Fibroblast of skin of right biceps (primary cell): ENCODE results near the gene SNX30.
A peak's percentile ranks its signal among the peaks of the same experiment; 100 is the strongest.
"Not testable (repeated sequence)": the region's sequence is repeated elsewhere in the genome, so short reads cannot be mapped to it uniquely, and the experiment has no call there.

Source experiments
- DNase-seq: peaks from one replicate; pipeline ENCODE4 v3.0.0-alpha.2; 2013

SNX30 gene

DNA sequence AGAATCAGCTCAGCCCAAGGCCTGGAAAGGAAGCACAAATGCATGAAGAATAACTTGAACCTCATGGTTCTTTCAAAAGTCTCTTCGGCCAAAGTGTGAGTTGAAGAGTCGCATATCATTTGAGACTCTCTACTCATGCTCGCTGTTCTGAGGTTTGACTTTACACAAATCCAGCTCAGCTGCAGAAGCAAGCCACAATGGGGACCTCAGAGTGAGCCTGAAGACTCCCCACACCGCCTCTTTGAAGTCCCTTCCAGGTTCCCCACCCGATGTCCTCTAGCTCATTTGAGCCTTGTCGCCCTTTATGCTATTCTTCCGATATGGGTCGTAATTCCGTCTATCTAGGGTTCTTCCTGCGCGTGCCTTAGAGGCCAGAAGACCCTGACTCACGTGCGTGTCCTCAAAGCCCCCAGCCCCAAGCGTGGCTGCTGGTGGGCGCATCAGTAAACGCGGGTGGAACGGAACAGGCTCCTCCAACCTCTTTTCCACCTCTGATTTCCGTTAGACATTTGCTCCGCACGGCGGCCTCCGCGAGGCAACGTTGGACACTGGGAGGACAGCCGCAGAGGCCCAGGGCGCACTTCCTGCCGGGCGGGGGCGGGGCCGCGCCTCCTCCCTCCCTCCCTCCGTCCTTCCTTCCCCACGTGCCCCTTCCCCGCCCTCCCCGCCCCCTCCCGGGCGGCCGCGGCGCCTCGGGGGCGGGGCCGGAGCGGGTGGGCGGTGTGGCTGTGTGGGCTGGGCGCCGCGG is at the start of gene SNX30:
Gene SNX30, plus strand, starts transcription at position 745 of the 748 bp plus-strand sequence. CDS start 242 bp downstream, outside the sequence.
- DNase-seq = peak; percentile 93

DNA sequence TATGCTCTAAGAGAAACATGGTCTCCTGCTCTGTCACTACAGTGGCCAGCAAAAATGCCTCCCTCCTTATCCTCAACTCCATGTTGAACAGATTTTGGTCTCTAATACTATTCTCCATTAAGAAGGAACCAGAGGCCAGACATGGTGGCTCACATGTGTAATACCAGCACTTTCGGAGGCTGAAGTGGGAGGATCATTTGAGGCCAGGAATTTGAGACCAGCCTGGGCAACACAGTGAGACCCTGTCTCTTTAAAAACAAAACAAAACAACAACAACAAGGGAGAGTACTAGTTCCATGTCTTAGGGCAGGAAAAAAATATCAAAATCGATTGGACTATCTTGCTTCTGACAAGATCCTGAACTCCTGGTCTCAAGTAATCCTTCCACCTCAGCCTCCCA is 47.3 kb upstream of the SNX30 start:
- no peak for DNase-seq

- DNase-seq = peak; percentile 68
Observed at GRCh38 chr9:112705768-112706427, 44.7 kb upstream of the SNX30 start.

- peak; percentile 41 for DNase-seq
Observed at GRCh38 chr9:112711050-112711689, 39.4 kb upstream of the SNX30 start.

- no peak for DNase-seq
Observed at GRCh38 chr9:112712678-112713077, 37.9 kb upstream of the SNX30 start.

DNA sequence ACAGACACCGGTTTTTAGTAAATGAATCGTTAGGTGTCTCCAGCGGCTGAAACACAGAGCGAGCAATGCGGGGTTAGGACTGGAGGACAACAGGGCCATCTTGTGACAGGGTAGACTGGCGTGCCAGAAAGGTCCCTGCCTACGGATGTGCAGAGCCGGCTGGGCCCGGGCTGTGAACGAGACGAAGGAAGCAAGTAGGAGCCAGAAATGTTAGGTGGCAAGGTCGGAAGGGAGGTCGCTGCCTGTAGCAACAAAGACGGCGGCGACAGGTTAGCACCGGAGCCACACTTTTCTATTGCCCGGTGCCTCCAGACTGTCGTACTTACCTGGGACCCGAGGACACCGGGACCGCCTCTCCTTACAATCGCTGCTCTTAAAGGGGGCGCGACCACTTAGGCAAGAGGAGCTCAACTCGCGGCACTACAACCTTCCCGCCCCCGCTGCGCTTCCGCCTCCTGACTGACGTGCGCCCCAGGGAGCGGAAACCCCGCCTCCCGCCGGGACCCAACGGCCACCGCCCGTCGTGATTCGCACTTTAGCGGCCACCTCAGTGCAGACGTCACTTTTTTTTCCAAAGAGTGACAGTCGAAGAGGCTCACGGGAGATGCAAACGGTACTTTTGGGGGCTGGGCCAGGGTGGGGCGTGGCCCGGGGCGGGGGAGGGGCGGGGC is 32.8 kb upstream of the SNX30 start, which contains the start of gene INIP:
Gene INIP, minus strand, starts transcription at position 457 of the 671 bp plus-strand sequence. CDS start 1,632 bp downstream, outside the sequence.
- DNase-seq = peak; percentile 97

- DNase-seq = peak; percentile 46
Observed at GRCh38 chr9:112719241-112719691, 31.3 kb upstream of the SNX30 start.

- DNase-seq = peak; percentile 20
Observed at GRCh38 chr9:112719696-112720095, 30.9 kb upstream of the SNX30 start.

GRCh38 chr9:112720113-112720780 is 30.3 kb upstream of the SNX30 start:
- DNase-seq = no peak

DNA sequence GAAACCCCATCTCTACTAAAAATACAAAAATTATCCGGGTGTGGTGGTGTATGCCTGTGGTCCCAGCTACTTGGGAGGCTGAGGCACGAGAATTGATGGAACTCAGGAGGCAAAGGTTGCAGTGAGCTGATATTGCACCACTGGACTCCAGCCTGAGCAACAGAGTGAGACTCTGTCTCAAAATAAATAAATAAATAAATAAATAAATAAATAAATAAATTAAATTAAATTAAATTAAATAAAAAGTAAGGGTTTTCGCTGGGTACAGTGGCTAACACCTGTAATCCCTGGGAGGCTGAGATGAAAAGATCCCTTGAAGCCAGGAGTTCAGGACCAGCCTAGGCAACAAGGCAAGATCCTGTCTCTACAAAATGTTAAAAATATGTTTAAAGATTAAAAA is 27.8 kb upstream of the SNX30 start:
- not testable (repeated sequence) for DNase-seq

DNA sequence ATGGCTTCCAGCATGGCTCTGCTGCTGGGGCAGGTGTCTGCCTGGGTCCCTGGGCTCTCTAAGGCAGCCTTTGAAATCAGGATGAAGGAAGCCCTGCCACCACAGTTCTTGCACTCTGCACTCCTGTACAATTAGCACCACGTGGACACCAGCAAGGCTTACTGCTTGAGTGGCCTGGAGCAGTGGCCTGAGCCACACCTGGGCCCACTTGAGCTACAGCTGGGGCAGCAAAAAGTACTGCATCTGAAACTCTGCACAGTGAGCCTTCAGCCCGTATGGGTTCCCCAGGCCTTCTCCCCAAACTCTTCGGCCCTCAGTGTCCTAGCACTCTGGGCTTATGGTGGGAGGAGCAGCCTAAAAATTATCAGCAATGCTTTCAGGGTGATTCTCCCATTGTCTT is 24.6 kb upstream of the SNX30 start:
- no peak for DNase-seq

DNA sequence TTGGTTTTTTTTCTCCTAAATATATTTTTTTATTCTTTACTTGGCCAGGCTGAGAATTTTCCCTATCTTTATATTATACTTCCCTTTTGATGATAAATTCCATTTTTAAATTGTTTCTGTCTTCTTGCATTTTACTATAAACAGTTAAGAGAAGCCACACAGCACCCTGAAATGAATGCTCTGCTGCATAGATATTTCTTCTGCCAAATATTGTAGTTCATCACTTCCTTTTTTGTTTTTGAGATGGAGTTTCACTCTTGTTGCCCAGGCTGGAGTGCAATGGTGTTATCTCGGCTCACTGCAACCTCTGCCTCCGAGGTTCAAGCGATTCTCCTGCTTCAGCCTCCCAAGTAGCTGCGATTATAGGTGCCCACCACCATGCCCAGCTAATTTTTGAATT is 24.1 kb upstream of the SNX30 start:
- DNase-seq = no peak

DNA sequence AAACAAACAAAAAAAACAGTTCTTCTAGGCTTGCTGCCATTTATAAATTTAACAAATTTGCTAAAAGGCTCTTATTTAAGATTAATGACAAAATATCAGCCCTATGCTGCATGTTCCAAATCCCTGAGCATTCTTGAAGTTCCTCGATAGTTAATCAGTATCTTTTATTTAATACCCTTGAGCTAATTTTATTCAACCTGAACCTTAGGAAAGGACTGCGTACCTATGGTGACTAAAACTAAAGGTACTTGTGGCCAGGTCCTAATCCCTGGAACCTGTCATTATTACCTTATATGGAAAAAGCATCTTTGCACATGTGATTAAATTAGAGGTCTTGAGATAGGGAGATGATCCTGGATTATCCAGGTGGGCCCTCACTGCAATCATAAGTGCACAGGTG is 22.2 kb upstream of the SNX30 start:
- DNase-seq = no peak

- no peak for DNase-seq
Observed at GRCh38 chr9:112731971-112732370, 18.6 kb upstream of the SNX30 start.

GRCh38 chr9:112734892-112735291 is 15.7 kb upstream of the SNX30 start:
- no peak for DNase-seq

GRCh38 chr9:112743216-112743836 is 7.2 kb upstream of the SNX30 start:
- DNase-seq = no peak

- no peak for DNase-seq
Observed at GRCh38 chr9:112744177-112744576, 6.4 kb upstream of the SNX30 start.

GRCh38 chr9:112747094-112747493 is 3.5 kb upstream of the SNX30 start:
- DNase-seq = no peak

DNA sequence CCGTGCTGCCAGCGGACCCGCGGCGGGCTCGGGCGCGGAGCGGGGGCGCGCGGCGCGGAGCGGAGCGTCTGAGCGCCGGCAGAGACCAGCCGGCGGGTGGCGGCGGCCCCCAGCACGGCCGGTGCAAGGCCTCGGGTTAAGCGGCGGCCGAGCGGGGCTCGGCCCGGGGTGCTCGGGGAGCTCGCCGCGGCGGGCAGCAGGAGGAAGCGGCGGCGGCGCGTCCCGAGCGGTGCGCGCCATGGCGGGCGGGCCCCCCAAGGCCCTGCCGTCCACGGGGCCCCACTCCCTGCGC is 150 bp downstream of the SNX30 start:
- DNase-seq = no peak

DNA sequence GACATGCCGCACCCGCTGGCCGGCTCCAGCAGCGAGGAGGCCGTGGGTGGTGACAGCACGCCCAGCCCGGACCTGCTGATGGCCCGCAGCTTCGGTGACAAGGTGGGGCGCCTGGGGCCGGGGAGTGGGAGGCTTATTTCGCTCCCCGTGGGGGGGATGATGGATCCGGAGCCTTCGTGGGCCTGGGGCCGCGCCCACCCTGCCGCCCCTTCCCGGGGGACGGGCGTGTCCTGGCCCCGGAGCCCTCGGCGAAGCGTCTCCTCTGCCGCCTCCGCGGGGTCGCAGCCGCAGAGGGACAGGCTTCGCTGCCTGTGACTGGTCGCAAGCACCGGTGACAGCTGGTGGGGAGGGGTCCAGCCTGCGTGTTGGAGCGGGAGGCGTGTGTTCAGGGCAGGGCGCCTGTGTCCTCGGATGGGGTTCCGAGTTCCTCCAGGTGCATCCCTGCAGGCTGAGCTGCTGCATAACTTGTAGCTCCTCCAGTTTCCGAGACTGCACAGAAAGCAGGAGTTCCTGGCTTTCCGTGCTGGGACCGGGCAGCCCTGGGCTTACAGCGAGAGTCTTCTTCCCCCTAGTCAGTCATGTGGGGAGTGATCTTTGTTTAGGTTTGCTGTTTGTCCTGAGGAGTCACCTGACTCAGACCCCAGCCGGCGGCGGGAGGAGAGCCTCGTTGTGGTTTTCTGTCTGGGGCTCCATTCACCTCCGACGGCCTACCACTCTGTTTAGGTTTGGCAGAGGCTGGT is 666 bp downstream of the SNX30 start:
- DNase-seq = peak; percentile 70

GRCh38 chr9:112752334-112753125 is 2.0 kb downstream of the SNX30 start:
- no peak for DNase-seq
